Heart left ventricle (tissue), 16 donors: ENCODE measurements around the gene ODC1. TPM values are rescaled to one million over a fixed set of nuclear protein-coding genes. Genes with fewer than 3 reads are reported as not detected.

Experiments used
- ATAC-seq, 4 donors: fragments of 200-7000 bp; cut with Tn5 transposase; one replicate each; pipeline ENCODE4 v1.9.1; 2020 to 2022; ENCODE audit warnings: moderate library complexity in 4 of 4, mild to moderate bottlenecking in 3 of 4, moderate number of reproducible peaks in 1 of 4
- DNase-seq, 5 donors: peaks; one replicate each; pipeline ENCODE4 v3.0.0-alpha.2; 2020
- H3K27ac ChIP-seq, 12 donors: fragments of 200-600 bp; sonication (generic) in 4 of 12; one replicate each; pipeline versions ENCODE4 v1.5.0 to v1.8.0; 2016 to 2022; ENCODE audit warnings: mild to moderate bottlenecking in 2 of 12
- H3K27me3 ChIP-seq, 9 donors: fragments of 200-600 bp; sonication (generic) in 2 of 9; one replicate each; pipeline versions ENCODE4 v1.5.1 to v1.8.0; 2016 to 2022; ENCODE audit warnings: mild to moderate bottlenecking in 3 of 9
- H3K36me3 ChIP-seq, 9 donors: fragments of 200-600 bp; sonication (generic) in 2 of 9; one replicate each; pipeline versions ENCODE4 v1.5.0 to v1.8.0; 2018 to 2022; ENCODE audit warnings: mild to moderate bottlenecking in 2 of 9
- H3K4me1 ChIP-seq, 12 donors: fragments of 200-600 bp; sonication (generic) in 4 of 12; one replicate each; pipeline versions ENCODE4 v1.5.0 to v1.8.0; 2016 to 2022; ENCODE audit warnings: mild to moderate bottlenecking in 3 of 12
- H3K4me3 ChIP-seq, 12 donors: fragments of 200-600 bp; sonication (generic) in 4 of 12; one replicate each; pipeline versions ENCODE4 v1.5.0 to v1.8.0; 2017 to 2022; ENCODE audit warnings: mild to moderate bottlenecking in 9 of 12, moderate library complexity in 4 of 12
- H3K9me3 ChIP-seq, 12 donors: fragments of 200-600 bp; sonication (generic) in 4 of 12; one replicate each; pipeline versions ENCODE4 v1.5.0 to v1.8.0; 2016 to 2022; ENCODE audit warnings: mild to moderate bottlenecking in 1 of 12
- CTCF ChIP-seq, 12 donors: fragments of 200-600 bp; sonication (generic) in 4 of 12; IDR thresholded peaks; one replicate each; pipeline versions ENCODE4 v1.5.0 to v1.8.0; 2018 to 2022; ENCODE audit warnings: antibody characterized with exemption in 12 of 12, mild to moderate bottlenecking in 5 of 12
- POLR2A ChIP-seq, 2 donors: fragments of 450-650 bp; IDR thresholded peaks; one replicate each; pipeline ENCODE4 v1.6.1; 2017; ENCODE audit warnings: antibody characterized with exemption in 2 of 2, mild to moderate bottlenecking in 2 of 2, moderate library complexity in 2 of 2
- WGBS, 4 donors: extraction: QIAGEN DNeasy Blood & Tissue Kit in 2 of 4; methylation state at CpG; one replicate each; pipeline versions ENCODE4 v1.1.5 to v1.1.7; 2013 to 2018; 5-methylcytosine and 5-hydroxymethylcytosine counted together
- intact Hi-C, 10 donors: fragments of 100-400 bp; cut with DNase I; formaldehyde crosslinking; loops; one replicate each; pipeline versions ENCODE4 v1.11.1 to v1.14.2; 2022
- polyA plus RNA-seq, 2 donors: library from polyadenylated mRNA; stranded (reverse); fragments of 200-250 nt; gene quantifications; one replicate each; pipeline ENCODE4 v1.2.3, GENCODE V29; 2013
- total RNA-seq, 9 donors: library from RNA; depleted of rRNA in 2 of 9; stranded (reverse); fragments of >200 nt in 2 of 9; fragmentation: NEBNext Ultra II Directional in 3 of 9; extraction: Animal tissue kit (Norgen Biotek cat#: 25700) in 3 of 9; gene quantifications; one replicate each; pipeline versions ENCODE4 v1.1.0 to v1.2.4, GENCODE V29; 2016 to 2023
- donor health status: ischemic (EF 13 %, LVEDD 7.1; RV severe dilation, severe dysfunction).
- donor health status: healthy with polysubstance abuse.
- donor health status: DM: no; HTN: yes; CAD: no.
- donor health status: DM: no; HTN: no; CAD: no.
- donor health status: ischemic (EF 25% LVEDD 6.9; RV normal size, moderate dysfunction).
- donor health status: ischemic (EF 25% LVEDD 5.7; RV mildly dilated, moderate dysfunction).
- donor health status: healthy.
- donor health status: DM: yes; HTN: yes; CAD: no.
- donor health status: ischemic (EF 35%, LVEDD 5.7; RV mildly dilated, moderate dysfunction).
- donor health status: nonischemic (EF 11% LVEDD 7.7; RV severe dilation, severe dysfunction).
- donor health status: DM: yes; HTN: yes; CAD: no.
- donor health status: PGD.
- donor health status: ischemic (EF 29% LVEDD 5.4; RV normal size, mild dysfunction).
- donor health status: nonischemic (EF 23%, LVEDD 6.1; RV moderate dilation, normal function).

The ODC1 gene
- total and polyA plus RNA-seq, 11 donors: 6.1 to 103 (median 48.2) TPM

GRCh38 chr2:10495311-10495987 lies 47.3 kb upstream of the ODC1 start:
- H3K4me1 ChIP-seq: peaks cover 0 to 3% (median 0%) of the 10 kb centered on the region in 12 donors
- ATAC-seq: no peak
- WGBS, 4 donors: 64 to 68% (median 65%) methylated on average over 24 of the region's 24 CpGs
- intact Hi-C loops: no loop called here
- peaks cover 0 to 14% (median 0%) of the 10 kb centered on the region in 12 donors for H3K9me3 ChIP-seq
- no peak for TF ChIP-seq CTCF (IDR thresholded peaks at IDR 0.05)
- TF ChIP-seq POLR2A (IDR thresholded peaks at IDR 0.05): no peak
- peak in 1 of 5 donors; percentile 21 for DNase-seq
- H3K36me3 ChIP-seq: no peaks in the 10 kb centered on the region
- peaks cover 0 to 21% (median 3%) of the 10 kb centered on the region in 9 donors for H3K27me3 ChIP-seq
- H3K4me3 ChIP-seq: no peak overlapping the region
- H3K27ac ChIP-seq: no peak overlapping the region

- Histone ChIP-seq H3K4me1 (peaks cover 0 to 3% (median 0%) of the 10 kb centered on the region in 12 donors), H3K36me3 (no peaks in the 10 kb centered on the region), H3K4me3 (no peak overlapping the region), H3K27me3 (peaks cover 0 to 24% (median 3%) of the 10 kb centered on the region in 9 donors), H3K9me3 (peaks cover 0 to 14% (median 0%) of the 10 kb centered on the region in 12 donors), H3K27ac (no peak overlapping the region)
- 71 to 76% (median 74%) methylated on average over 9 to 13 of the region's 13 CpGs for WGBS, 4 donors
- TF ChIP-seq CTCF (IDR thresholded peaks at IDR 0.05): no peak
- TF ChIP-seq POLR2A (IDR thresholded peaks at IDR 0.05): no peak
- ATAC-seq (no peak), DNase-seq (peak in 1 of 5 donors; percentile 8)
- intact Hi-C loops: no loop called here
Observed at GRCh38 chr2:10494351-10495066, 46.4 kb upstream of the ODC1 start.

GRCh38 chr2:10493634-10494281 lies 45.6 kb upstream of the ODC1 start:
- Histone ChIP-seq H3K4me1 (peaks cover 0 to 3% (median 0%) of the 10 kb centered on the region in 12 donors), H3K4me3 (no peak overlapping the region), H3K36me3 (no peaks in the 10 kb centered on the region), H3K9me3 (peaks cover 0 to 14% (median 0%) of the 10 kb centered on the region in 12 donors), H3K27me3 (peaks cover 0 to 24% (median 3%) of the 10 kb centered on the region in 9 donors), H3K27ac (no peak overlapping the region)
- intact Hi-C loops: no loop called here
- ATAC-seq (no peak), DNase-seq (peak in 1 of 5 donors; percentile 17)
- 79 to 88% (median 82%) methylated on average over 12 to 22 of the region's 22 CpGs for WGBS, 4 donors
- no peak for TF ChIP-seq CTCF (IDR thresholded peaks at IDR 0.05)
- TF ChIP-seq POLR2A (IDR thresholded peaks at IDR 0.05): no peak
